ENCODE results near the gene SLC5A3.
A peak's percentile ranks its signal among the peaks of the same experiment; 100 is the strongest.

The SLC5A3 gene

DNA sequence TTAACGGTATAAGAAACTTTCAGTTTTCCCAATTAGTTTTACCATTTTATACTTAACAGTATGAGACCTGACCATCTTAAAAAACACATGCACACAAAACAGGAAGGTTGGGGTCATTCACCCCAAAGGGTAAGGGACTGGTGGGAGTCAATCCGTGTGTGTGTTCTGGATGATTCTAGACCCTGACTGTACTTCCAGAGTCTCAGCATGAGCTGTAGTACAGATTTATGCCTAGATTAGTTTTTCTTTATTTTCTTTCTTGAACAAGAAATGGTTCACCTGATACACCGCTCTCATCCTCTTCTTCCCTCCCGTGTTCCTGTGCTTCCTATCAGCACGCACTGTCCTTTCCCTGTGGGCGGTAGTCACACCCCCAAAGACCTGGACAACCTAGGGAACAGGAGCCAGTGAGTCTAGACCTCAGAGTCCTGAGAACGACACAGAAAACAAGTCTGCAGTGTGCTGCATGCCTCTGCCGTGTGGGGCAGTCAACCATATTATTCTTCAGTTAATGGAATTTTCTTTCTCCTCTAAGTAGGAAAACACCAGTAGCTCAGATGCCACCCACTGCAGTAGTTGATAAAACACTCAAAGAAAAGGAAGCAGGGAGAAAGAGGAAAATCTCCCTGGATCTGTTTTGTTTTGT is 38.9 kb upstream of the SLC5A3 start:
- ChIA-PET POLR2A (no interaction called here), CTCF (interaction anchor here (1.1 to 1.3 kb wide), 2 partner anchors 39 to 328 kb away, joined by 3 read pairs; partner anchors contain the start of genes MRPS6 and SLC5A3)
- H3K4me1 ChIP-seq (ENCODE audit: control insufficient read depth, insufficient read depth, low read length), result no peaks in the 10 kb centered on the region; the same call in 1 of the 2 replicates

DNA sequence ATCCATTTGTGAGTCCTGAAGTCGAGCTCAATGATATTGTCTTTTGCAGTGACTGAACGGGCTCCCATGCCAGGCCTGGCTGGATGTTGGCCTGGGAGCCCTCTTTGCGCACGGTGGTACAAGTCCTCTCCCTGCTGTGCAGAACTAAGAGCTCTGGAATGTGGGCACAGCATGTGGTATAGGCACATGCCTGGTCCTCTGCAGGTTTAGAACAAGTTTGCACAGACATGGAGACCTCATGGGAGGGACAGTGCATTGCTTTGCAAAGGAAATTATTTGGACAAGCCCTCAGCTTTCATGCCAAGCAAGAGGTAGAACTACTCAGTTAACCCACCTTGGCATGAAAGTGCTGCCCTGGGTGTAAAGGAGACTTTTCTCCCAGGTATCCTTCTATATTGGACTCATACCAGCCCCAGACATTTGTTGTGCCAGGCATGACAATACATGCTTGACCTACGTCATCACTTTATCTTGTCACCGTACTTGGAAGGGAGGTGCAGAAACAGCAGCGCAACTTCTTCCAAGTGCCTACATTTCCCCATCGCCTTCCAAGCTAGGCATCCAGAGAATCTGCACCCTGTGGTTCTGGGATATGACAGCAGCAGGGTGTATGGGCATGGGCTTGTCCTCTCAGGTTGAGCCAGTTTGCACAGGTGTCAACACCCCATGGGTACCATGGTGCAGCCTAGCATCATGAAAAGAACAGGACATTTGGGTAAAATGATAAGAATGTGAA is 37.6 kb upstream of the SLC5A3 start:
- Histone ChIP-seq H3K4me3 (ENCODE audit: low read depth, low read length) (no peak overlapping the region), H3K4me1 (ENCODE audit: control insufficient read depth, insufficient read depth, low read length) (no peaks in the 10 kb centered on the region; the same call in 1 of the 2 replicates), H3K27ac (ENCODE audit: extremely low read depth, low read depth, low read length) (no peak overlapping the region), H3K9me3 (ENCODE audit: control insufficient read depth, insufficient read depth, low read depth, low read length) (no peaks in the 10 kb centered on the region), H3K36me3 (ENCODE audit: control insufficient read depth in 2 of 2, insufficient read depth in 1 of 2, low read length in 2 of 2) (no peaks in the 10 kb centered on the region)
- TF ChIP-seq ZIC2 (tag by site-specific recombination; IDR thresholded peaks at IDR 0.05), result peak; percentile 94
- no peak for TF ChIP-seq ZNF16 (tag by site-specific recombination; IDR thresholded peaks at IDR 0.05; ENCODE audit: low read depth)
- no peak for TF ChIP-seq ZNF211 (tag by site-specific recombination; IDR thresholded peaks at IDR 0.05; ENCODE audit: low read depth)
- TF ChIP-seq, protein P1, sequence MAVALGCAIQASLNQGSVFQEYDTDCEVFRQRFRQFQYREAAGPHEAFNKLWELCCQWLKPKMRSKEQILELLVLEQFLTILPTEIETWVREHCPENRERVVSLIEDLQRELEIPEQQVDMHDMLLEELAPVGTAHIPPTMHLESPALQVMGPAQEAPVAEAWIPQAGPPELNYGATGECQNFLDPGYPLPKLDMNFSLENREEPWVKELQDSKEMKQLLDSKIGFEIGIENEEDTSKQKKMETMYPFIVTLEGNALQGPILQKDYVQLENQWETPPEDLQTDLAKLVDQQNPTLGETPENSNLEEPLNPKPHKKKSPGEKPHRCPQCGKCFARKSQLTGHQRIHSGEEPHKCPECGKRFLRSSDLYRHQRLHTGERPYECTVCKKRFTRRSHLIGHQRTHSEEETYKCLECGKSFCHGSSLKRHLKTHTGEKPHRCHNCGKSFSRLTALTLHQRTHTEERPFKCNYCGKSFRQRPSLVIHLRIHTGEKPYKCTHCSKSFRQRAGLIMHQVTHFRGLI (tag by site-specific recombination; IDR thresholded peaks at IDR 0.05), result no peak
- TF ChIP-seq ZNF169 (tag by site-specific recombination; IDR thresholded peaks at IDR 0.05), result no peak
- CTCF ChIA-PET, result interaction anchor here (1.1 to 1.3 kb wide), 2 partner anchors 37 to 326 kb away, joined by 3 read pairs; partner anchors contain the start of genes MRPS6 and SLC5A3
- POLR2A ChIA-PET, result interaction anchor here (0.7 kb wide), 1 partner anchor 124 kb away, joined by 4 read pairs; no protein-coding TSS in a partner anchor

More for the DNA sequence above, 38.9 kb upstream of the SLC5A3 start:
- Histone ChIP-seq H3K36me3 (ENCODE audit: control insufficient read depth in 2 of 2, insufficient read depth in 1 of 2, low read length in 2 of 2) (no peaks in the 10 kb centered on the region), H3K9me3 (ENCODE audit: control insufficient read depth, insufficient read depth, low read depth, low read length) (no peaks in the 10 kb centered on the region), H3K4me3 (ENCODE audit: low read depth, low read length) (no peak overlapping the region), H3K27ac (ENCODE audit: extremely low read depth, low read depth, low read length) (no peak overlapping the region)
- no peak for TF ChIP-seq ZNF768 (tag by site-specific recombination; IDR thresholded peaks at IDR 0.05)
- TF ChIP-seq, protein P2, sequence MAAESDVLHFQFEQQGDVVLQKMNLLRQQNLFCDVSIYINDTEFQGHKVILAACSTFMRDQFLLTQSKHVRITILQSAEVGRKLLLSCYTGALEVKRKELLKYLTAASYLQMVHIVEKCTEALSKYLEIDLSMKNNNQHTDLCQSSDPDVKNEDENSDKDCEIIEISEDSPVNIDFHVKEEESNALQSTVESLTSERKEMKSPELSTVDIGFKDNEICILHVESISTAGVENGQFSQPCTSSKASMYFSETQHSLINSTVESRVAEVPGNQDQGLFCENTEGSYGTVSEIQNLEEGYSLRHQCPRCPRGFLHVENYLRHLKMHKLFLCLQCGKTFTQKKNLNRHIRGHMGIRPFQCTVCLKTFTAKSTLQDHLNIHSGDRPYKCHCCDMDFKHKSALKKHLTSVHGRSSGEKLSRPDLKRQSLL (tag by site-specific recombination; IDR thresholded peaks at IDR 0.05), result no peak
- no peak for TF ChIP-seq ZNF510 (tag by site-specific recombination; IDR thresholded peaks at IDR 0.05; ENCODE audit: insufficient replicate concordance)
- TF ChIP-seq SCRT2 (tag by site-specific recombination; IDR thresholded peaks at IDR 0.05), result no peak
- 0 out of 2 replicates have a peak, but pooled peaks have one; percentile 15 for TF ChIP-seq TRIM28 (IDR thresholded peaks at IDR 0.05; ENCODE audit: borderline replicate concordance, low read length)
- no peak for TF ChIP-seq ZNF112 (tag by site-specific recombination; IDR thresholded peaks at IDR 0.05)
- TF ChIP-seq ZNF610 (tag by site-specific recombination; IDR thresholded peaks at IDR 0.05; ENCODE audit: borderline replicate concordance), result no peak
- no peak for TF ChIP-seq HOXC10 (CRISPR knock-in tag; IDR thresholded peaks at IDR 0.05)
- TF ChIP-seq GFI1B (tag by site-specific recombination; IDR thresholded peaks at IDR 0.05), result no peak

DNA sequence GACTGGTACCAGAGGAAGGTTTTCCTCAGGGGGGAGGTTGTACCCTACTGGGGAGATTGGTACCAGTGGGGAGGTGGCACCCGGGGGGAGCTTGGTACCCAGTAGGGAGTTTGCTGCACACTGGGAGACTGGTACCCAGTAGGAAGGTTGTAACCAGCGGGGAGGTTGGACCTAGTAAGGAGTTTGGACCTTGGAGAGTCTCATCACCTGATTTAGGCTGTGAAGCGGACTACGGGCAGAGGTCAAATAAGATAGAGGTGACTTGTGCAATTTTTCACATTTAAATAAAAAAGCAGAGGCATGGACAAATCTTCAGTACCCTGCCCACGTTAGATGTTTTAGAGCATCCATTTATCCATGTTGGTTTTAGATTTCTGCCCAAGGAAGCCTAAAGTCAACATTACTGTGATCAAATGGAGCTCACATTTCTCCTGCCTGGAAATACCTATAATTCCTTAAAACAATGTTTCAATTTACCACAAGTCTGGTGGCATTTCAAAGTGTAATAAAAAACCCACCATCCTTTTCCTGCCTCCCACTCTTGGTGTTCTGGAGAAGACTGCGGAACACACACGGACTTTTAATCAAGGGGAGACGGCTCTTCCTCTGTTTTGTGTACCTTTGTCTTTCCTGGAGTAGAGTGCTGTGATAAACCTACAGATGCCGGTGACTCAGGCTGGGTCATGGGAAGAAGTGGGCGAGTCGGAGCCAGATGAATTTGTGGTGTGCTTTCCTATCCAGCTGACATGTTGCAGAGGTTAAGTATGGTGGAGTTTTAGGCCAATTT is 36.2 kb upstream of the SLC5A3 start:
- Histone ChIP-seq H3K4me1 (ENCODE audit: control insufficient read depth, insufficient read depth, low read length) (no peaks in the 10 kb centered on the region; the same call in 1 of the 2 replicates), H3K4me3 (ENCODE audit: low read depth, low read length) (no peak overlapping the region), H3K9me3 (ENCODE audit: control insufficient read depth, insufficient read depth, low read depth, low read length) (no peaks in the 10 kb centered on the region), H3K36me3 (ENCODE audit: control insufficient read depth in 2 of 2, insufficient read depth in 1 of 2, low read length in 2 of 2) (no peaks in the 10 kb centered on the region), H3K27ac (ENCODE audit: extremely low read depth, low read depth, low read length) (no peak overlapping the region)
- peak; percentile 57 for TF ChIP-seq ZFHX2 (tag by site-specific recombination; conservative IDR thresholded peaks at IDR 0.05)
- TF ChIP-seq KLF9 (tag by site-specific recombination; IDR thresholded peaks at IDR 0.05; ENCODE audit: low read depth), result no peak
- TF ChIP-seq EGR2 (tag by site-specific recombination; IDR thresholded peaks at IDR 0.05; ENCODE audit: low read depth), result peak; percentile 81
- TF ChIP-seq ZFP3 (tag by site-specific recombination; IDR thresholded peaks at IDR 0.05; ENCODE audit: low read depth), result no peak
- TF ChIP-seq ZNF560 (tag by site-specific recombination; IDR thresholded peaks at IDR 0.05; ENCODE audit: borderline replicate concordance), result no peak
- POLR2A ChIA-PET, result no interaction called here
- CTCF ChIA-PET, result no interaction called here

Data from HEK293 (cell line).